Measurements from ENCODE around the gene DNAAF2. TPM values are rescaled to one million over a fixed set of nuclear protein-coding genes. Genes with fewer than 3 reads are reported as not detected.

Gene DNAAF2
- total and polyA plus RNA-seq, 11 donors: 3.4 to 10.0 (median 5.1) TPM

GRCh38 chr14:49594347-49595091 is 40.5 kb downstream of the DNAAF2 start:
- peak in 2 of 4 donors; percentile 16 to 52 for ATAC-seq

DNA sequence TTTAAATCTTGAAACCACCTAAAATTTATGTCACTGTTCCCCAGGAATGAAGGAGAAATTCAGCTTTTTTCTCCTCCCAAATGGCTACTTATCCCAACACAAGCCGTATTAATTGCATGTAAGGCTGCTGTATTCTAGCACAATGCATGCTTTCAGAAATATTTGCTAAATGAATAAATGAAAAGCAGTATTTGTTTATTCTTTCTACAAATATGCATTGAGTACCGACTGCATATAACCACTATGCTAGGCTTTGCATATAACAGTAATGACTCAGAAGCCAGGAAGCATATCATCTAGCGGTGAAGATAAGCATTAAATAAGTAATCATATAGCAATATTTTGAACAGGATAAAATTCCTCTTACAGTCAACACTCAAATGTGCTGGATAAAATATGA is 42.0 kb downstream of the DNAAF2 start:
- intact Hi-C loops (cut with DNase I): no loop called here
- ATAC-seq: no peak
- 63 to 77% (median 71%) methylated on average over 3 of the region's 3 CpGs for WGBS, 4 donors
- H3K27ac ChIP-seq: no peak overlapping the region
- no peak for DNase-seq
- no peak for TF ChIP-seq POLR2A (IDR thresholded peaks at IDR 0.05)
- TF ChIP-seq, protein P1, sequence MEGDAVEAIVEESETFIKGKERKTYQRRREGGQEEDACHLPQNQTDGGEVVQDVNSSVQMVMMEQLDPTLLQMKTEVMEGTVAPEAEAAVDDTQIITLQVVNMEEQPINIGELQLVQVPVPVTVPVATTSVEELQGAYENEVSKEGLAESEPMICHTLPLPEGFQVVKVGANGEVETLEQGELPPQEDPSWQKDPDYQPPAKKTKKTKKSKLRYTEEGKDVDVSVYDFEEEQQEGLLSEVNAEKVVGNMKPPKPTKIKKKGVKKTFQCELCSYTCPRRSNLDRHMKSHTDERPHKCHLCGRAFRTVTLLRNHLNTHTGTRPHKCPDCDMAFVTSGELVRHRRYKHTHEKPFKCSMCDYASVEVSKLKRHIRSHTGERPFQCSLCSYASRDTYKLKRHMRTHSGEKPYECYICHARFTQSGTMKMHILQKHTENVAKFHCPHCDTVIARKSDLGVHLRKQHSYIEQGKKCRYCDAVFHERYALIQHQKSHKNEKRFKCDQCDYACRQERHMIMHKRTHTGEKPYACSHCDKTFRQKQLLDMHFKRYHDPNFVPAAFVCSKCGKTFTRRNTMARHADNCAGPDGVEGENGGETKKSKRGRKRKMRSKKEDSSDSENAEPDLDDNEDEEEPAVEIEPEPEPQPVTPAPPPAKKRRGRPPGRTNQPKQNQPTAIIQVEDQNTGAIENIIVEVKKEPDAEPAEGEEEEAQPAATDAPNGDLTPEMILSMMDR (IDR thresholded peaks at IDR 0.05): no peak
- H3K4me3 ChIP-seq: no peak overlapping the region
- H3K9me3 ChIP-seq: no peaks in the 10 kb centered on the region
- H3K27me3 ChIP-seq: no peaks in the 10 kb centered on the region
- H3K36me3 ChIP-seq: no peaks in the 10 kb centered on the region
- peaks cover 0 to 28% (median 7%) of the 10 kb centered on the region in 12 donors for H3K4me1 ChIP-seq

More at GRCh38 chr14:49594347-49595091, 40.5 kb downstream of the DNAAF2 start:
- Histone ChIP-seq H3K4me1 (peaks cover 0 to 29% (median 7%) of the 10 kb centered on the region in 12 donors), H3K27ac (peak overlapping the region in 8 of 12 donors; percentile 11 to 64 (median 26)), H3K27me3 (no peaks in the 10 kb centered on the region), H3K4me3 (no peak overlapping the region), H3K36me3 (no peaks in the 10 kb centered on the region), H3K9me3 (no peaks in the 10 kb centered on the region)
- intact Hi-C loops (cut with DNase I): no loop called here
- TF ChIP-seq, protein P1 (IDR thresholded peaks at IDR 0.05): no peak
- no peak for TF ChIP-seq POLR2A (IDR thresholded peaks at IDR 0.05)
- 13 to 15% (median 13%) methylated on average over 4 of the region's 4 CpGs for WGBS, 4 donors
- no peak for DNase-seq

GRCh38 chr14:49589387-49589786 is 45.7 kb downstream of the DNAAF2 start:
- 88 to 92% (median 90%) methylated on average over 3 of the region's 3 CpGs for WGBS, 4 donors
- Histone ChIP-seq H3K36me3 (peaks cover 0 to 7% (median 2%) of the 10 kb centered on the region in 9 donors), H3K27me3 (no peaks in the 10 kb centered on the region), H3K27ac (no peak overlapping the region), H3K4me1 (peaks cover 0 to 21% (median 9%) of the 10 kb centered on the region in 12 donors), H3K9me3 (no peaks in the 10 kb centered on the region), H3K4me3 (no peak overlapping the region)
- DNase-seq: no peak
- intact Hi-C loops (cut with DNase I): loop anchor here in 3 of 10 donors (5.0 kb wide), 1 partner anchor 33 kb away; the partner anchor contains the start of genes MGAT2 (in 3 of the 3) and RPL36AL (in 3 of the 3)
- no peak for ATAC-seq
- TF ChIP-seq POLR2A (IDR thresholded peaks at IDR 0.05): no peak
- TF ChIP-seq, protein P1 (IDR thresholded peaks at IDR 0.05): no peak

DNA sequence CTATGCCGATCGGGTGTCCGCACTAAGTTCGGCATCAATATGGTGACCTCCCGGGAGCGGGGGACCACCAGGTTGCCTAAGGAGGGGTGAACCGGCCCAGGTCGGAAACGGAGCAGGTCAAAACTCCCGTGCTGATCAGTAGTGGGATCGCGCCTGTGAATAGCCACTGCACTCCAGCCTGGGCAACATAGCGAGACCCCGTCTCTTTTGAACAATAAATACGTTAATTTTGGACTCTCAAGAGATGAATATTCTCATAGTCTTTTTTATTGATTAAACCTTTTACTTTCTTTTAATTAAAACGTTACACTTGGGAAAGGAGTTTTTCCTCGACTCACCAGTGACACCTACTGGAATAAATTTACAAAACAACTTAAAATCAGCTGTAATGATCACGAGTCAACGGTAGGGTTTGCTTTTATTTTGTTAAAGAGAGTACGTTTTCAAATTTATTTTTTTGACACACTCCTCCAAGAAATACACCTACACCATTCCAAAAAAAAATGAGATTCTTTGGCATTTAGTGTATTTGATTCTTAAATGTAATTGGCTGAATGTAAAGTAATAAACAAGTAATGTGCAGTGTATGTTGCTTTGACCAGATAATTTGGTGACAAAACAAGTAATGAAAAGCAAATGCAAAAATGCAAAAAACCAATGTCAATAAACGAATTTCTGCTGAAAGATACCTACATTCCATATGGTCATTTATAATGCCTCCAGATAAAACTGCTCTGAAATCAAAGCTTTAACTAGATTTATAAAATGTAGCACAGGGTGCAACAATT is 48.2 kb downstream of the DNAAF2 start:
- H3K36me3 ChIP-seq: peaks cover 0 to 32% (median 26%) of the 10 kb centered on the region in 9 donors
- 1 to 3% (median 2%) methylated on average over 11 to 13 of the region's 21 CpGs for WGBS, 4 donors
- H3K9me3 ChIP-seq: no peaks in the 10 kb centered on the region
- peaks cover 0 to 39% (median 17%) of the 10 kb centered on the region in 12 donors for H3K4me1 ChIP-seq
- no peak for TF ChIP-seq POLR2A (IDR thresholded peaks at IDR 0.05)
- TF ChIP-seq, protein P1 (IDR thresholded peaks at IDR 0.05): peak; percentile 71 to 91 (median 82)
- peak overlapping the region; percentile 56 to 98 (median 93) for H3K27ac ChIP-seq
- intact Hi-C loops (cut with DNase I): loop anchor here in 4 of 10 donors (1.0 to 5.0 kb wide), 2 partner anchors 11 to 35 kb away; partner anchors contain the start of genes MGAT2 (in 3 of the 4), RPL36AL (in 3 of the 4) and LRR1 (in 1 of the 4)
- peak overlapping the region; percentile 72 to 100 (median 90) for H3K4me3 ChIP-seq
- ATAC-seq (peak in 3 of 4 donors; percentile 14 to 31 (median 29)), DNase-seq (no peak)
- H3K27me3 ChIP-seq: no peaks in the 10 kb centered on the region

All from heart left ventricle (tissue), 16 donors.